H1 (cell line): ENCODE results near the gene HSF4. TPM values are rescaled to one million over a fixed set of nuclear protein-coding genes. Genes with fewer than 3 reads are reported as not detected.

Source experiments
- CTCF ChIA-PET: fragments of 300-600 bp; sonication (Branson Sonifier 250); formaldehyde crosslinking; loops from one replicate; lab custom pipeline; 2021; ENCODE audit not compliant: partially characterized antibody; lab: Charles Lee
- POLR2A ChIA-PET: fragments of 300-600 bp; sonication (Branson Sonifier 250); formaldehyde crosslinking; loops from one replicate; lab custom pipeline; 2021; ENCODE audit warnings: inconsistent platforms; ENCODE audit not compliant: partially characterized antibody; lab: Charles Lee
- DNase-seq, 2 experiments: peaks; one replicate each; pipeline versions ENCODE4 v3.0.0 to v3.0.0-alpha.2; 2010 to 2022; ENCODE audit warnings: low spot score in 2 of 2, low read depth in 1 of 2, mixed read lengths in 1 of 2
- FAIRE-seq: peaks from 2 replicates; lab custom pipeline; 2011; peaks lifted over from hg19 to GRCh38; lab: Jason Lieb, UNC
- H2AFZ ChIP-seq: 2 replicates; pipeline ENCODE4 v1.8.1; 2012; ENCODE audit warnings: low read length, inconsistent platforms
- H2AK5ac ChIP-seq: 2 replicates; pipeline ENCODE4 v1.6.1; 2013; ENCODE audit warnings: low read depth, low read length
- H2BK120ac ChIP-seq: replicated peaks from 2 replicates; pipeline ENCODE3; 2013; ENCODE audit warnings: low read depth, low read length, inconsistent platforms
- H2BK12ac ChIP-seq: 2 replicates; pipeline ENCODE4 v1.6.1; 2013; ENCODE audit warnings: low read depth, low read length
- H2BK15ac ChIP-seq: 2 replicates; pipeline ENCODE4 v1.6.1; 2013; ENCODE audit warnings: low read length
- H2BK20ac ChIP-seq: 2 replicates; pipeline ENCODE4 v1.6.1; 2013; ENCODE audit warnings: low read length
- H2BK5ac ChIP-seq: 2 replicates; pipeline ENCODE4 v1.6.1; 2013; ENCODE audit warnings: low read depth, low read length
- H3K14ac ChIP-seq: 2 replicates; pipeline ENCODE4 v1.6.1; 2013; ENCODE audit warnings: inconsistent platforms; ENCODE audit not compliant: insufficient read length
- H3K18ac ChIP-seq: 2 replicates; pipeline ENCODE4 v1.6.1; 2013; ENCODE audit warnings: low read length; ENCODE audit errors: extremely low read depth
- H3K23ac ChIP-seq: 2 replicates; pipeline ENCODE4 v1.6.1; 2013; ENCODE audit warnings: inconsistent platforms; ENCODE audit not compliant: insufficient read length
- H3K23me2 ChIP-seq: 2 replicates; pipeline ENCODE4 v1.6.1; 2013; ENCODE audit warnings: low read depth, low read length
- H3K27ac ChIP-seq: 2 replicates; pipeline ENCODE4 v1.6.1; 2011; ENCODE audit warnings: low read depth, low read length, inconsistent platforms
- H3K27me3 ChIP-seq, 4 experiments: replicated peaks in 1 of 4; 1 replicate in 1 of 4; 2 replicates in 3 of 4; pipeline versions ENCODE4 v1.6.1 to v1.8.1; 2011 to 2013; ENCODE audit warnings: low read length in 3 of 4, mild to moderate bottlenecking in 3 of 4, inconsistent platforms in 2 of 4, mixed read lengths in 2 of 4, moderate library complexity in 1 of 4; ENCODE audit not compliant: control insufficient read depth in 3 of 4, insufficient read depth in 3 of 4; ENCODE audit errors: extremely low read depth in 1 of 4
- H3K36me3 ChIP-seq, 4 experiments: 2 replicates each; pipeline versions ENCODE4 v1.6.1 to v1.8.1; 2011 to 2013; ENCODE audit warnings: mild to moderate bottlenecking in 4 of 4, low read length in 3 of 4, moderate library complexity in 2 of 4, control low read depth in 1 of 4, inconsistent platforms in 1 of 4; ENCODE audit not compliant: insufficient read depth in 4 of 4, control insufficient read depth in 2 of 4
- H3K4ac ChIP-seq: replicated peaks from 2 replicates; pipeline ENCODE3; 2013; ENCODE audit warnings: low read length, low read depth, mixed read lengths, inconsistent platforms; ENCODE audit not compliant: insufficient read length
- H3K4me1 ChIP-seq, 4 experiments: replicated peaks in 1 of 4; 1 replicate in 1 of 4; 2 replicates in 3 of 4; pipeline versions ENCODE4 v1.6.1 to v1.8.1; 2011 to 2013; ENCODE audit warnings: low read length in 3 of 4, inconsistent platforms in 2 of 4, mixed read lengths in 1 of 4; ENCODE audit not compliant: insufficient read depth in 4 of 4, control insufficient read depth in 3 of 4
- H3K4me2 ChIP-seq, 2 experiments: 2 replicates each; pipeline versions ENCODE4 v1.6.1 to v1.8.1; 2011 to 2013; ENCODE audit warnings: low read depth in 2 of 2, low read length in 2 of 2, control low read depth in 1 of 2, inconsistent platforms in 1 of 2, mild to moderate bottlenecking in 1 of 2; ENCODE audit not compliant: insufficient read depth in 1 of 2
- H3K4me3 ChIP-seq, 4 experiments: fragments of 200-600, 300-600 bp in 1 of 4; sonication (generic), shearing (Covaris generic), sonication (Bioruptor Twin) in 1 of 4; 2 replicates each; pipeline versions ENCODE4 v1.5.1 to v1.8.1; 2011 to 2016; ENCODE audit warnings: low read length in 4 of 4, low read depth in 3 of 4, control low read depth in 2 of 4, inconsistent platforms in 2 of 4, mild to moderate bottlenecking in 2 of 4, mixed read lengths in 1 of 4, moderate library complexity in 1 of 4; ENCODE audit not compliant: insufficient read depth in 2 of 4; ENCODE audit errors: extremely low read depth in 1 of 4
- H3K56ac ChIP-seq: replicated peaks from 2 replicates; pipeline ENCODE3; 2013; ENCODE audit warnings: low read depth, mild to moderate bottlenecking, mixed read lengths, low read length, inconsistent platforms; ENCODE audit not compliant: insufficient read length
- H3K79me1 ChIP-seq: 2 replicates; pipeline ENCODE4 v1.6.1; 2013; ENCODE audit warnings: low read depth, low read length, control low read depth
- H3K79me2 ChIP-seq, 2 experiments: 2 replicates each; pipeline versions ENCODE4 v1.6.1 to v1.8.1; 2012 to 2013; ENCODE audit warnings: low read length in 2 of 2, mild to moderate bottlenecking in 2 of 2, inconsistent platforms in 1 of 2; ENCODE audit not compliant: insufficient read depth in 2 of 2, control insufficient read depth in 1 of 2
- H3K9ac ChIP-seq, 4 experiments: replicated peaks in 1 of 4; 1 replicate in 1 of 4; 2 replicates in 3 of 4; pipeline versions ENCODE4 v1.6.1 to v1.8.1; 2011 to 2013; ENCODE audit warnings: low read depth in 3 of 4, low read length in 3 of 4, control low read depth in 2 of 4, mild to moderate bottlenecking in 2 of 4, moderate library complexity in 2 of 4, inconsistent platforms in 1 of 4; ENCODE audit errors: extremely low read depth in 1 of 4
- H3K9me3 ChIP-seq, 2 experiments: 2 replicates each; pipeline versions ENCODE4 v1.6.1 to v1.8.1; 2012 to 2013; ENCODE audit warnings: mild to moderate bottlenecking in 2 of 2, moderate library complexity in 2 of 2, control low read depth in 1 of 2, inconsistent platforms in 1 of 2, low read depth in 1 of 2, low read length in 1 of 2, mixed read lengths in 1 of 2; ENCODE audit not compliant: insufficient read depth in 2 of 2
- H4K20me1 ChIP-seq, 2 experiments: replicated peaks in 1 of 2; 2 replicates each; pipeline versions ENCODE3 to v1.8.1; 2011 to 2013; ENCODE audit warnings: inconsistent platforms in 2 of 2, low read length in 2 of 2, mild to moderate bottlenecking in 1 of 2; ENCODE audit not compliant: insufficient read depth in 2 of 2, control insufficient read depth in 1 of 2
- H4K5ac ChIP-seq: 2 replicates; pipeline ENCODE4 v1.6.1; 2013; ENCODE audit warnings: low read length, low read depth, mixed read lengths, inconsistent platforms; ENCODE audit not compliant: insufficient read length
- H4K8ac ChIP-seq: 2 replicates; pipeline ENCODE4 v1.8.0; 2013; ENCODE audit warnings: mild to moderate bottlenecking, moderate library complexity, low read length, inconsistent platforms; ENCODE audit not compliant: insufficient read depth; ENCODE audit errors: extremely low read depth
- H4K91ac ChIP-seq: replicated peaks from 2 replicates; pipeline ENCODE3; 2013; ENCODE audit warnings: low read length, mixed read lengths, inconsistent platforms; ENCODE audit not compliant: insufficient read length
- ASH2L ChIP-seq: fragments of 200-600, 300-600 bp; sonication (generic); IDR thresholded peaks from one replicate; pipeline ENCODE4 v1.7.1; 2017; ENCODE audit warnings: low read length
- ATF2 ChIP-seq: IDR thresholded peaks from 2 replicates; pipeline ENCODE4 v1.6.1; 2012; ENCODE audit warnings: low read length, inconsistent platforms
- KDM5A ChIP-seq: fragments of 200-600 bp; IDR thresholded peaks from 2 replicates; pipeline ENCODE4 v1.7.1; 2012; ENCODE audit warnings: mild to moderate bottlenecking, low read length, inconsistent platforms, mixed read lengths
- MAFK ChIP-seq: IDR thresholded peaks from 2 replicates; pipeline ENCODE4 v1.6.1; 2012; ENCODE audit warnings: low read depth, mild to moderate bottlenecking, improper control_type of control experiment, low read length
- POLR2A ChIP-seq, 2 experiments: IDR thresholded peaks; 1 replicate in 1 of 2; 2 replicates in 1 of 2; pipeline ENCODE4 v1.6.1; 2011; ENCODE audit warnings: low read depth in 2 of 2, low read length in 2 of 2, mild to moderate bottlenecking in 2 of 2; ENCODE audit errors: control extremely low read depth in 1 of 2
- RBBP5 ChIP-seq: IDR thresholded peaks from 2 replicates; pipeline ENCODE4 v1.7.1; 2012; ENCODE audit warnings: low read depth, mild to moderate bottlenecking, inconsistent platforms, low read length, moderate library complexity, borderline replicate concordance
- RXRA ChIP-seq: IDR thresholded peaks from 2 replicates; pipeline ENCODE4 v1.6.1; 2011; ENCODE audit warnings: low read depth, mild to moderate bottlenecking, low read length, moderate library complexity; ENCODE audit not compliant: insufficient read depth
- SIN3A ChIP-seq, 2 experiments: IDR thresholded peaks in 1 of 2; conservative IDR thresholded peaks in 1 of 2; 2 replicates each; pipeline ENCODE4 v1.6.1; 2011 to 2012; ENCODE audit warnings: low read length in 2 of 2, improper control_type of control experiment in 1 of 2, low read depth in 1 of 2, mild to moderate bottlenecking in 1 of 2
- SRF ChIP-seq: IDR thresholded peaks from 2 replicates; pipeline ENCODE4 v1.6.1; 2011; ENCODE audit warnings: mild to moderate bottlenecking, low read depth, low read length, moderate library complexity
- ZNF274 ChIP-seq: IDR thresholded peaks from 2 replicates; pipeline ENCODE4 v1.7.0; 2012; ENCODE audit warnings: low read length, borderline replicate concordance; ENCODE audit errors: extremely low read depth
- WGBS, 2 experiments: shearing (Covaris generic) in 1 of 2; methylation state at CpG; one replicate each; pipeline versions ENCODE4 v1.1.6 to v1.1.7; 2013 to 2015; ENCODE audit warnings: low lambda C conversion rate in 2 of 2, mixed read lengths in 2 of 2, inconsistent platforms in 1 of 2, low coverage in 1 of 2, missing lambda C conversion rate in 1 of 2; ENCODE audit not compliant: insufficient replicate concordance in 2 of 2, insufficient coverage in 1 of 2, insufficient read length in 1 of 2; ENCODE audit errors: extremely low coverage in 1 of 2, missing lambda C conversion rate in 1 of 2; 5-methylcytosine and 5-hydroxymethylcytosine counted together
- polyA plus RNA-seq, 7 experiments: library from polyadenylated mRNA; depleted of rRNA in 3 of 7; stranded (reverse) in 5 of 7; unstranded in 2 of 7; fragments of >200 nt in 5 of 7; fragments of 200-250 nt in 2 of 7; gene quantifications; 1 replicate in 5 of 7; 2 replicates in 1 of 7; 4 replicates in 1 of 7; pipeline versions ENCODE4 v1.2.1 to v1.2.3, GENCODE V29; 2011 to 2013; ENCODE audit warnings: missing spikeins in 2 of 7, mixed read lengths in 2 of 7
- total RNA-seq: library from RNA; stranded (reverse); fragmentation: NEBNext Ultra II Directional; extraction: Animal tissue kit (Norgen Biotek cat#: 25700); gene quantifications from 2 replicates; pipeline ENCODE4 v1.2.1, GENCODE V29; 2021

HSF4 gene
- total and polyA plus RNA-seq, 2 of the 8 experiments (the other 6 are each of a cell fraction or from before 2014, with no cell fraction given) = 0.14 TPM; not detected in 1

- H4K5ac ChIP-seq = no peak overlapping the region
- H4K8ac ChIP-seq = peak overlapping the region; percentile 19; the same call in 1 of the 2 replicates
- H2BK20ac ChIP-seq = no peak overlapping the region
- no peak for FAIRE-seq
- POLR2A ChIA-PET = interaction anchor here (0.6 to 2.0 kb wide), 5 partner anchors 9 to 75 kb away, joined by 3 to 7 read pairs (median 3); partner anchors contain the start of gene TMEM208
- peaks cover 0 to 12% (median 8%) of the 10 kb centered on the region in 4 experiments; a peak in 4 of 7 replicates for H3K4me1 ChIP-seq
- no peak overlapping the region for H2BK5ac ChIP-seq
- peak overlapping the region; percentile 48; the same call in 1 of the 2 replicates for H3K18ac ChIP-seq
- H3K4me3 ChIP-seq = peak overlapping the region in 2 of 4 experiments; percentile 9 to 75; a peak in 2 of 8 replicates
- WGBS, 2 experiments = 88% methylated on average over 8 of the region's 8 CpGs; no CpG with 5 or more reads in 1 of the 2 experiments
- H4K91ac ChIP-seq = no peak overlapping the region
- CTCF ChIA-PET = interaction anchor here (0.7 to 8.7 kb wide), 20 partner anchors 9 to 249 kb away, joined by 3 to 111 read pairs (median 3); partner anchors contain the start of genes EXOC3L1, MATCAP1 and NOL3
- H3K79me1 ChIP-seq = no peaks in the 10 kb centered on the region
- no peak overlapping the region for H2BK120ac ChIP-seq
- 0 out of 2 replicates have a peak overlapping the region, but pooled peaks have one; percentile 61 for H2BK15ac ChIP-seq
- H3K27ac ChIP-seq = no peak overlapping the region
- H2AFZ ChIP-seq = no peak overlapping the region
- H3K79me2 ChIP-seq = no peaks in the 10 kb centered on the region
- H3K56ac ChIP-seq = no peak overlapping the region
- peaks cover 6% of the 10 kb centered on the region; the same call in 1 of the 2 replicates for H3K23me2 ChIP-seq
- H3K9me3 ChIP-seq = no peaks in the 10 kb centered on the region
- H3K14ac ChIP-seq = no peak overlapping the region
- H3K23ac ChIP-seq = no peak overlapping the region
- H2BK12ac ChIP-seq = 0 out of 2 replicates have a peak overlapping the region, but pooled peaks have one; percentile 3
- H3K27me3 ChIP-seq = no peaks in the 10 kb centered on the region
- H3K4ac ChIP-seq = no peak overlapping the region
- H2AK5ac ChIP-seq = peak overlapping the region; percentile 48; the same call in 1 of the 2 replicates
- H3K4me2 ChIP-seq = peak overlapping the region; percentile 61 to 99; a peak in 2 of 4 replicates
- peaks cover 1 to 14% of the 10 kb centered on the region in 2 experiments for H4K20me1 ChIP-seq
- H3K9ac ChIP-seq = no peak overlapping the region
- no peak for DNase-seq
- H3K36me3 ChIP-seq = peaks cover 13 to 25% (median 24%) of the 10 kb centered on the region in 4 experiments
- no peak for TF ChIP-seq ASH2L
- TF ChIP-seq ATF2 = no peak
- no peak for TF ChIP-seq KDM5A
- TF ChIP-seq MAFK = no peak
- no peak for TF ChIP-seq POLR2A (IDR thresholded peaks at IDR 0.05; ENCODE audit: control extremely low read depth in 1 of 2, low read depth in 2 of 2, low read length in 2 of 2)
- TF ChIP-seq ZNF274 = no peak
- TF ChIP-seq SRF = no peak
- TF ChIP-seq RBBP5 = no peak
- TF ChIP-seq RXRA = no peak
- no peak for TF ChIP-seq SIN3A (conservative IDR thresholded peaks at IDR 0.05 in 1 of 2, IDR thresholded peaks at IDR 0.05 in 1 of 2; ENCODE audit: low read depth in 1 of 2, low read length in 2 of 2)
Observed at GRCh38 chr16:67200491-67200890, 35.9 kb downstream of the HSF4 start.
